IPS-18a (cell line): ENCODE data around the gene TOLLIP.

Experiments used
- H3K27ac ChIP-seq: one replicate; pipeline ENCODE4 v1.5.1; 2013; ENCODE audit warnings: low read length
- H3K27me3 ChIP-seq: one replicate; pipeline ENCODE4 v1.6.1; 2013; ENCODE audit warnings: mild to moderate bottlenecking, low read length; ENCODE audit not compliant: control insufficient read depth, insufficient read depth
- H3K36me3 ChIP-seq: one replicate; pipeline ENCODE4 v1.6.1; 2013; ENCODE audit warnings: low read depth, low read length; ENCODE audit not compliant: control insufficient read depth
- H3K4me1 ChIP-seq: one replicate; pipeline ENCODE4 v1.6.1; 2013; ENCODE audit warnings: low read depth, low read length; ENCODE audit not compliant: control insufficient read depth
- H3K4me3 ChIP-seq: one replicate; pipeline ENCODE4 v1.5.1; 2013; ENCODE audit warnings: low read length
- H3K9ac ChIP-seq: one replicate; pipeline ENCODE4 v1.6.1; 2013; ENCODE audit warnings: mild to moderate bottlenecking, low read length, moderate library complexity
- H3K9me3 ChIP-seq: one replicate; pipeline ENCODE4 v1.6.1; 2013; ENCODE audit warnings: low read depth, low read length; ENCODE audit not compliant: control insufficient read depth

The TOLLIP gene

DNA sequence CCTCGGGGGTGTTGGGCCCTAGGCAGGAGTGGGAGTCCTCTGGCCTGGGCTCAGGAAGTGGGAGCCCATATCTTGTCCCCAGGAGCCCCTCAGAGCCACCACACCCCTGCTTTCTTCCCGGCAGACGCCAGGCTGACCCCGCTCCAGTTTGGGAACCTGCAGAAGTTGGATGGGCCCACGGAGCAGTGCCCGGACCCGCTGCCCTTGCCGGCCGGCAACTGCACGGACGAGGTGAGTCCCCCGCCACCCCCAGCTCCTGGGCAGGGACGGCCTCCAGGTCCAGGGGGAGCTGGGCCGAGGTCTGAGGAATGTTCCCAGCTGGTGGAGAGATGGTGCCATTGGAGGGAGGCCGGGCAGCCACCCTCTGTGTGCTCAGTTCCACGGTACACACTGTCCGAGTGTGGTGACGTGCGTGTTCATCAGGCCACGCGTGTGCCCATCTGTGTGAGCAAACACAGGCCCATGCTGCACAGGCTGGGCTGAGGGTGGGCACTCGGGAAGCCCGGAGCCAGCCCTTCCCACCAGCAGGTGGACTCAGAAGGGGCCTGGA, 81.8 kb downstream of the TOLLIP start:
- no peaks in the 10 kb centered on the region for H3K36me3 ChIP-seq
- peaks cover 4% of the 10 kb centered on the region for H3K4me1 ChIP-seq
- no peak overlapping the region for H3K9ac ChIP-seq
- no peak overlapping the region for H3K4me3 ChIP-seq
- no peak overlapping the region for H3K27ac ChIP-seq
- no peaks in the 10 kb centered on the region for H3K27me3 ChIP-seq
- no peaks in the 10 kb centered on the region for H3K9me3 ChIP-seq

DNA sequence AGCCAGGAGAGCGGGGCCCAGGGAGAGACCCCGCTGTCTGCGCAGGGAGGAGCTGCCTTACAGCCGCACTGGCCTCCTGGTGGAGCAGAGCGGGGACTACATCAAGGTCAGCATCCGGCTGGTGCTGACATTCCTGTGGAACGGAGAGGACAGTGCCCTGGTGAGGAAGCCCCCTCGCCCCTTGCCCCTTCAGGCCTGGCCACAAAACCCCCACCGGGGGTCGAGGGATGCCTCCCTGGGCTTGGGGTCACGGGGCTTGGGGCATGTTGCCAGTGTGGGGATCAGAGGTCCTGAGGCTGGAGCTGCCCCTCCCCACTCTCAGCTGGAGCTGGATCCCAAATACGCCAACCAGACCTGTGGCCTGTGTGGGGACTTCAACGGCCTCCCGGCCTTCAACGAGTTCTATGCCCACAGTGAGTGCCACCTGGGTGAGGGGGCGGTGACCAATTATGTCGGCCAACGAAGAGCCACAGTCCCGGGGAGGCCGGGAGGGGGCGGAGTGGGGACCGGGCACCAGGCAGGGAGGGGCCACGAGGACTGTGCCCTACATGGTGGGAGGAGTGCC, 82.4 kb downstream of the TOLLIP start:
- Histone ChIP-seq H3K27me3 (no peaks in the 10 kb centered on the region), H3K36me3 (no peaks in the 10 kb centered on the region), H3K9ac (no peak overlapping the region), H3K27ac (no peak overlapping the region), H3K9me3 (no peaks in the 10 kb centered on the region), H3K4me1 (peaks cover 4% of the 10 kb centered on the region), H3K4me3 (no peak overlapping the region)

DNA sequence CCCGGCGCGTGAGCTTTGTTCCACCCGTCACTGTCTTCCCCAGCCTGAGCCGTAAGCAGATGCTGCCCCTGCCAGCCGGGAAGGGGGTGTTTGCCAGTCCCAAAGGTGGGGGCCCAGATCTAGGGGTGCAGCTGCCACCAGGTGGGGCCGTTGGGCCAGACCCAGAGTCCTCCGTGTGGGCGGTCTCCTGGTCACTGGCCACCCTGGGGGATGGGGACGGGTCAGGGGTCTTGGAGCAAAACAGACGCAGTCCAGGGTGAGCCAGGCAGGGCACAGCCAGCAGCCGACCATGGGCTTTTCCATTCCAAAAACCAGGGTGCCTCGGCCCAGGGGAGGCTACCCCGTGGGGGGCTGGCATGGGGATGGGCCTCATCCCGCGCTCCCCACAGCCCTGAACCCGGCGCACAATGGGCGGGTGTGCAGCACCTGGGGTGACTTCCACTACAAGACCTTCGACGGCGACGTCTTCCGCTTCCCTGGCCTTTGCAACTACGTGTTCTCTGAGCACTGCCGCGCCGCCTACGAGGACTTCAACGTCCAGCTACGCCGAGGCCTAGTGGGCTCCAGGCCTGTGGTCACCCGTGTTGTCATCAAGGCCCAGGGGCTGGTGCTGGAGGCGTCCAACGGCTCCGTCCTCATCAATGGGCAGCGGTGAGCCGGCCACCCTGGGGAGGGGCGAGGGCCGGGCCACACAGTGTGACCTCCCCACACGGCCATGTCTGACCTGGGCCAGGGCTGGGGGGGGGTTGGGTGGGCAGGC, 83.0 kb downstream of the TOLLIP start:
- Histone ChIP-seq H3K4me3 (no peak overlapping the region), H3K9me3 (no peaks in the 10 kb centered on the region), H3K27ac (no peak overlapping the region), H3K36me3 (no peaks in the 10 kb centered on the region), H3K27me3 (no peaks in the 10 kb centered on the region), H3K9ac (no peak overlapping the region), H3K4me1 (peaks cover 4% of the 10 kb centered on the region)

DNA sequence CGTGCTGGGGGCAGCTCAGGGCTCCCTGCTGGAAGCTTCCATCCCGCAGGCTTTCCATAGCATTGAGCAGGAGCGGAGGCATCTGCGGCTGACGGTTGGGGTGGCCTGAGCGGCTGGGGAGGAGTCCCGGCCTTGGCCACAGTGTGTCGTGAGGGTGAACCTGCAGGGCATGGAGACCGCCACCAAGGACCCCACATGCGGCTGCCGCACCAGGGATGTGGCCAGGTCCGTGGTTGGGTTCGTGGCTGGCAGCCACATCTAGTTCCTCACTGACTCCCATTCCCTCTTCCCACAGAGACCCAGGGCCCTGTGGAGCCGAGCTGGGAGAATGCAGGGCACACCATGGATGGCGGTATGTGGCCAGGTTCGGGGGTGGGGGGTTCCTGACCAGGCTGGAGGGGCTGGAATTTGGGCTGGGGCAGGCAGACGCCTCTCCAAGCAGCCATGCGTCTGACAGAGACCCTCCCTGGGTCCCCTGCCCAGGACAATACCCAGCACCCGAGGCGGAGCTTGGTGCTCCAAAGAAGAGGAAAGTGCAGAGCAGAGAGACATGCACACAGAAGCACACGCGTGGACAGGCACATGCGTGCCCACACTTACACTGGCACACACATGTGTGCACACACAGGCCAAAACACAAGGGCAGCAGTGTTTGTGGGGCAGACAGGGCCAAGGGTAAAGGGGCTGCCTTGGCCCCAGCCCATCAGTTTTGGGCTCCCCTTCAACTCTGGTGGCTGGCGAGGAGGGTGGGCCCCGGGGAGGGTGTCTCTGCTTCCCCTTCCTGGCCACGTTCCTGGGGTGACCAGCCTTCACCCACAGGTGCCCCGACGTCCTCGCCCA, 83.8 kb downstream of the TOLLIP start:
- H3K36me3 ChIP-seq: no peaks in the 10 kb centered on the region
- H3K27me3 ChIP-seq: no peaks in the 10 kb centered on the region
- H3K9me3 ChIP-seq: no peaks in the 10 kb centered on the region
- no peak overlapping the region for H3K4me3 ChIP-seq
- no peak overlapping the region for H3K9ac ChIP-seq
- peaks cover 4% of the 10 kb centered on the region for H3K4me1 ChIP-seq
- no peak overlapping the region for H3K27ac ChIP-seq

DNA sequence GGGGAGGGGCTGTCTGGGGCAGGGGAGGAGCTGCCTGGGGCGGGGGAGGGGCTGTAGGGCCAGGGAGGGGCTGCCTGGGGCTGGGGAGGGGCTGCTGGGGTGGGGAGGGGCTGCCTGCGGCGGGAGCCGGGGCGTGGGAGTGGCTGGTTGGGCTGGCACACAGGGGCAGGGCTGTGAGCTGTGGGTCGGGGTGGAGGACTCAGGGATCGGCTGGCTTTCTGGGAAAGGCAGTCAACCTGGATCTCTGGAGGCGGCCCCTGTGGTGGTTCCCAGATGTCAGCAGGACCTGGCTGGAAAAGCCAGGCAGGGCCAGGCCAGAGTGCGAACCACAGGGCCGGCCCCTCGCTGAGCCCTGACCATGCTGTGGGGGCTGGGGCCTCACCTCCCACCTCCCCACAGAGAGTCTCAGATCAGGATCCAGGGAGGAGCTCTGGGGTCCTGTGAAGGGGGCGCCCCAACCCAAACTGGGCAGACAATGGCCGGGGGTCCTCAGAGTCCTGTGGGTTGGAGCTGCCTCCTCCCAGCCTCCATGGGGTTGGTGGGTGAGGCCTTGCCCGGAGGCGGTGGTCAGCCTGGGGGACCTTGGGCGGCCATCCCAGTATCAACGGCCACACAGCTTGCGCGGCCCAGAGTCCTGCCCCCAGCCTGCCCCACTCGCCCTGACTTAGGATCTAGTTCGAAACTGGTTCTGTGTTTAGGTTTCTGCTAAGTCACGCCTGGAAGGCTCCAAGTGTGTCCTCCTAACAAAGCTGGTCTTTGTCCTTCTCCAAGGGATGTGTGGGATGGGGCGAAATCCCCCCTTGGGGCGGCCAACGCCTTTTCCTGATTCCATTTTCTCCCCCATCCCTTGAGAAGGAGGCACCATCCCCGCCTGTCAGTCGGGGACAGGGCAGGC, 84.7 kb downstream of the TOLLIP start:
- no peaks in the 10 kb centered on the region for H3K27me3 ChIP-seq
- H3K4me3 ChIP-seq: no peak overlapping the region
- no peak overlapping the region for H3K27ac ChIP-seq
- no peak overlapping the region for H3K9ac ChIP-seq
- no peaks in the 10 kb centered on the region for H3K9me3 ChIP-seq
- H3K36me3 ChIP-seq: no peaks in the 10 kb centered on the region
- H3K4me1 ChIP-seq: peaks cover 4% of the 10 kb centered on the region
